ENCODE data around the gene SLC6A9.

SLC6A9 gene

GRCh38 chr1:44002165-44002564 lies 29.1 kb downstream of the SLC6A9 start:
- DNase-seq (ENCODE audit: low spot score), result no peak

- DNase-seq (ENCODE audit: low spot score), result no peak
Observed at GRCh38 chr1:44000122-44000665, 31.1 kb downstream of the SLC6A9 start.

GRCh38 chr1:43999455-43999854 lies 31.8 kb downstream of the SLC6A9 start:
- no peak for DNase-seq (ENCODE audit: low spot score)

- no peak for DNase-seq (ENCODE audit: low spot score)
Observed at GRCh38 chr1:43998000-43998378, 33.3 kb downstream of the SLC6A9 start.

GRCh38 chr1:43997295-43997999 lies 33.8 kb downstream of the SLC6A9 start:
- no peak for DNase-seq (ENCODE audit: low spot score)

GRCh38 chr1:43996733-43997115 lies 34.5 kb downstream of the SLC6A9 start:
- DNase-seq (ENCODE audit: low spot score), result no peak

GRCh38 chr1:43995984-43996732 lies 35.1 kb downstream of the SLC6A9 start:
- DNase-seq (ENCODE audit: low spot score), result no peak

- peak; percentile 86 for DNase-seq (ENCODE audit: low spot score)
Observed at GRCh38 chr1:43994794-43995790, 36.2 kb downstream of the SLC6A9 start.

GRCh38 chr1:43994071-43994470 lies 37.2 kb downstream of the SLC6A9 start:
- DNase-seq (ENCODE audit: low spot score), result no peak

- no peak for DNase-seq (ENCODE audit: low spot score)
Observed at GRCh38 chr1:43993206-43993914, 37.9 kb downstream of the SLC6A9 start.

- no peak for DNase-seq (ENCODE audit: low spot score)
Observed at GRCh38 chr1:43992232-43992995, 38.8 kb downstream of the SLC6A9 start.

- DNase-seq (ENCODE audit: low spot score), result peak; percentile 88
Observed at GRCh38 chr1:43991476-43992231, 39.6 kb downstream of the SLC6A9 start, which contains the start of gene CCDC24. TSS of gene CCDC24 (plus strand) at chr1:43991599. CDS start at chr1:43991879, 280 bp downstream.

GRCh38 chr1:43991200-43991475 lies 40.1 kb downstream of the SLC6A9 start:
- no peak for DNase-seq (ENCODE audit: low spot score)

GRCh38 chr1:43990271-43991199 lies 40.7 kb downstream of the SLC6A9 start:
- DNase-seq (ENCODE audit: low spot score), result no peak

- no peak for DNase-seq (ENCODE audit: low spot score)
Observed at GRCh38 chr1:43987159-43987902, 43.9 kb downstream of the SLC6A9 start.

GRCh38 chr1:43986712-43987111 lies 44.5 kb downstream of the SLC6A9 start:
- DNase-seq (ENCODE audit: low spot score), result peak; percentile 77

- DNase-seq (ENCODE audit: low spot score), result no peak
Observed at GRCh38 chr1:43985984-43986595, 45.2 kb downstream of the SLC6A9 start.

- DNase-seq (ENCODE audit: low spot score), result no peak
Observed at GRCh38 chr1:43984855-43985254, 46.4 kb downstream of the SLC6A9 start.

All from HuH-7 (cell line).